BLaER1 (cell line): ENCODE measurements around the gene DICER1.

Source experiments
- H3K27ac ChIP-seq: shearing (Covaris generic); formaldehyde crosslinking; 2 replicates; pipeline ENCODE4 v1.8.1; 2022
- H3K27me3 ChIP-seq: shearing (Covaris generic); formaldehyde crosslinking; 2 replicates; pipeline ENCODE4 v1.8.1; 2022
- H3K36me3 ChIP-seq: shearing (Covaris generic); formaldehyde crosslinking; 2 replicates; pipeline ENCODE4 v1.8.1; 2022
- H3K4me1 ChIP-seq: shearing (Covaris generic); formaldehyde crosslinking; 2 replicates; pipeline ENCODE4 v1.8.1; 2022
- H3K4me2 ChIP-seq: shearing (Covaris generic); formaldehyde crosslinking; 2 replicates; pipeline ENCODE4 v1.8.1; 2022
- H3K4me3 ChIP-seq: shearing (Covaris generic); formaldehyde crosslinking; 2 replicates; pipeline ENCODE4 v1.8.1; 2022
- H3K9ac ChIP-seq: shearing (Covaris generic); formaldehyde crosslinking; 2 replicates; pipeline ENCODE4 v1.8.1; 2022
- H3K9me3 ChIP-seq: shearing (Covaris generic); formaldehyde crosslinking; 2 replicates; pipeline ENCODE4 v1.8.1; 2022
- H4K20me1 ChIP-seq: shearing (Covaris generic); formaldehyde crosslinking; 2 replicates; pipeline ENCODE4 v1.8.1; 2022
- Cebpa-rat ChIP-seq: shearing (Covaris generic); IDR thresholded peaks from 2 replicates; pipeline ENCODE4 v1.8.1; 2022

Gene DICER1

DNA sequence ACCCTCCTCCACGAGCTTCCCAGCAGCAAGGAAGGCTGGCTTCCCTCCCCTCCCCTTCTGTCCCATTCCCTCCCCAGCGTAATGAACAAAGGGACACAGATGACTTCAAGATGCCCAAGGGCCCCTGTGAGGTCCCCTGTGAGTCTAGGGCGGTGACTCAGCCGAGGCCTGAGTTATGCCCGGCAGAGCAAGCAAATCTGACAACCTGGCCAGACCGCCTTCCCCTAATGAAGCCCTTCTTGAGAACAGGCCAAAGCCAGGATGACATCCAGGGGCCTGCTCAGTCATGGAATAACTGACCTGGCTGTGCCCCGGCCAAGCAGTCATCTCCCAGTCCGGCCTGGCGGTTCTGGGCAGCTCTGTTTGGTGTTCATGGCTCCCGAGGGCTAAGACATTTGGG lies 89.2 kb downstream of the DICER1 start:
- Histone ChIP-seq H3K9me3 (no peaks in the 10 kb centered on the region), H3K27ac (no peak overlapping the region), H3K4me2 (no peak overlapping the region), H4K20me1 (no peaks in the 10 kb centered on the region), H3K4me3 (no peak overlapping the region), H3K4me1 (no peaks in the 10 kb centered on the region), H3K9ac (no peak overlapping the region), H3K27me3 (no peaks in the 10 kb centered on the region), H3K36me3 (no peaks in the 10 kb centered on the region)
- no peak for TF ChIP-seq Cebpa-rat

DNA sequence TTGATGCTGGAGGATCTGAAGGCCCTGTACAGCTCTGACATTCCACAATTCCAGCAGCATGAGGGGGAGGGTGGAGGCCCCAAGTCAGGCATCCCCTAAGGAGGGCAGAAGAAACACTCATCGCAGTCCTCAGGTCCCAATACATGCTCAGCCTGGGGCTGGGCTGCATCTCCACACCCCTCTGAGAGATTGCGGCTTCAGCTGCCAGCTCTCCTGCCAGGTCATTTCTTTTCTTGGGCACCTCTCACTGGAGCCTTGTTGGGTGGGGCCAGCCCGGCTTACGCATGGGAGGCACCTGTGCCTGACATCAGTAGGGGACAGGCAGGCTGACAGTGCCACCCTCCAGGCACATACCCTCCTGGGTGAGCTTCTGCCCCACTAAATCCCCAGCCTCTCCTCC lies 89.8 kb downstream of the DICER1 start:
- TF ChIP-seq Cebpa-rat = no peak
- no peaks in the 10 kb centered on the region for H3K9me3 ChIP-seq
- no peaks in the 10 kb centered on the region for H3K4me1 ChIP-seq
- no peaks in the 10 kb centered on the region for H3K27me3 ChIP-seq
- H3K4me3 ChIP-seq = no peak overlapping the region
- H3K27ac ChIP-seq = no peak overlapping the region
- H3K36me3 ChIP-seq = no peaks in the 10 kb centered on the region
- no peak overlapping the region for H3K9ac ChIP-seq
- no peak overlapping the region for H3K4me2 ChIP-seq
- no peaks in the 10 kb centered on the region for H4K20me1 ChIP-seq

DNA sequence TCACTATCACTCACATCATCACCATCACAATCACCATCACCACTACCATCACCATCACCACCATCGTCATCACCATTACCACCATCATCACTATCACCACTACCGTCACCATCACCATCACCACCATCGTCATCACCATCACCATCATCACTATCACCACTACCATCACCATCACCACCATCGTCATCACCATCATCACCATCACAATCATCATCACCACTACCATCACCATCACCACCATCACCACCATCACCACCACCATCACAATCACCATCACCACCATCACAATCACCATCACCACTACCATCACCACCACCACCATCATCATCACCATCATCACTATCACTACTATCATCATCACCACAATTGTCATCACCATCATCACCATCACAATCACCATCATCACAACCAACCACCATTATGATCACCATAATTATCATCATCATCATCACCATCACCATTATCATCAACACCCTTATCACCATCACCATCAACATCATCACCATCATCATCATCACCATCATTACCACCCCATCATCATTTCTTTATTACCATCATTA lies 90.8 kb downstream of the DICER1 start:
- Histone ChIP-seq H3K9me3 (no peaks in the 10 kb centered on the region), H3K4me1 (no peaks in the 10 kb centered on the region), H3K27ac (no peak overlapping the region), H4K20me1 (no peaks in the 10 kb centered on the region), H3K9ac (no peak overlapping the region), H3K4me2 (no peak overlapping the region), H3K4me3 (no peak overlapping the region), H3K27me3 (no peaks in the 10 kb centered on the region), H3K36me3 (no peaks in the 10 kb centered on the region)
- no peak for TF ChIP-seq Cebpa-rat

DNA sequence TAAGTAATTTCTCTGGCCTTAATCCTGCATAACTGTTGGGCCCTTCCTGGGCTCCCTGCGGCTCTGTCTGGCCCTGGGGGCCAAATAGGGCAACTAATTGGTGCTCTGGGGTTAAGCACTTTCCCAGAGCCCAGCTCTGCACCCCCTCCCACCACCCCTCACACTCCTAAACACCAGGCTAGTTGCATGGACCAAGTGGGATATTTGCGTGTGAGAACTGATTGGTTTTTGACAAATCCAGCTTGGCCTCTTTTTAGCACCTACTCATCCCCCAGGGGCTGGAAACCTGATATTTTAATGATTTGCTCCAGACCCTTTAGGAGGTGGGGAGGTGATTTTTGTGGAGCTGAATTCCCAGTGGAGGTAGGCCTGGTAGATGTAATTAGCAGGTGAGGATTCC lies 91.9 kb downstream of the DICER1 start:
- Histone ChIP-seq H3K4me1 (no peaks in the 10 kb centered on the region), H3K4me2 (no peak overlapping the region), H3K27ac (no peak overlapping the region), H3K9me3 (no peaks in the 10 kb centered on the region), H3K36me3 (no peaks in the 10 kb centered on the region), H3K4me3 (no peak overlapping the region), H3K9ac (no peak overlapping the region), H4K20me1 (no peaks in the 10 kb centered on the region), H3K27me3 (no peaks in the 10 kb centered on the region)
- TF ChIP-seq Cebpa-rat = no peak

DNA sequence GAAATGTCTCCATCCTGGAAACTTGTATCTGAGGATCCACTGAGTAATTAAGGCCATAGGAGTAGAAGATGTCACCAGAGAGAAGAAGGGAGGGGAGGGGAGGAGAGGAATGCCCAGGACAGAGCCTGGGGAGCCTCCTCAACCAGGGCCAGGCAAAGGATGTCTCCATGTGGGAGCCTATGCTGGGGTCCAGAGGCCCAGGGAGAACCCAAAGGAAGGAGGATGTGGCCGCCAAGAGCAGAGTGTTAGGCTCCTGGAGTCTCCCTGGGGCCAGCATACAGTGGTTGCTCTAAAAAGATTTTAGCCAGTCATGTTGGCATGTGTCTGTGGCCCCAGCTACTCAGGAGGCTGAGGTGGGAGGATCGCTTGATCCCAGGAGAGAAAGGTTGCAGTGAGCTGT lies 92.6 kb downstream of the DICER1 start:
- Histone ChIP-seq H3K27me3 (no peaks in the 10 kb centered on the region), H3K36me3 (no peaks in the 10 kb centered on the region), H3K4me2 (no peak overlapping the region), H4K20me1 (no peaks in the 10 kb centered on the region), H3K4me1 (no peaks in the 10 kb centered on the region), H3K27ac (no peak overlapping the region), H3K4me3 (no peak overlapping the region), H3K9ac (no peak overlapping the region), H3K9me3 (no peaks in the 10 kb centered on the region)
- TF ChIP-seq Cebpa-rat = no peak

DNA sequence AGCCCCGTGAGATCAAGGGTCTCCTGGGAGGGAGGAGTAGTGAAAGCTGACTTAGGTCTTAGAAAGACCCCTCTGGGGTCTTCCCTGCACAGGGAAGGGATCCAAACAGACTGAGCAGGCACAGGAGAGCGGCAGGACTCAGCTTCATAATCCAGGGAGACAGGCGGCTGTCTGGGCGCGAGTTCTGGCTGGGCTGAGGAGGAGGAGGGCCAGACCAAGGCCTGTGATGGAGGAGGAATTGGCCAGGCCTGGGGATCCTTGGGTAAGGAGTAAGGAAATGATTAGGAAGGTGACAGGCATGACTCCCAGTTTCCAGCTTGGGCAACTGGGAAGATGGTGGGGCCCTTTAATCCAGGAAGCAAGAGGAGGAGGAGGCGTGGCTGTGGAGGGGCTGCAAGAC lies 93.1 kb downstream of the DICER1 start:
- no peak overlapping the region for H3K27ac ChIP-seq
- no peak overlapping the region for H3K4me2 ChIP-seq
- H3K27me3 ChIP-seq = no peaks in the 10 kb centered on the region
- no peaks in the 10 kb centered on the region for H3K36me3 ChIP-seq
- H3K9me3 ChIP-seq = no peaks in the 10 kb centered on the region
- no peak for TF ChIP-seq Cebpa-rat
- no peaks in the 10 kb centered on the region for H3K4me1 ChIP-seq
- no peaks in the 10 kb centered on the region for H4K20me1 ChIP-seq
- no peak overlapping the region for H3K9ac ChIP-seq
- H3K4me3 ChIP-seq = no peak overlapping the region

DNA sequence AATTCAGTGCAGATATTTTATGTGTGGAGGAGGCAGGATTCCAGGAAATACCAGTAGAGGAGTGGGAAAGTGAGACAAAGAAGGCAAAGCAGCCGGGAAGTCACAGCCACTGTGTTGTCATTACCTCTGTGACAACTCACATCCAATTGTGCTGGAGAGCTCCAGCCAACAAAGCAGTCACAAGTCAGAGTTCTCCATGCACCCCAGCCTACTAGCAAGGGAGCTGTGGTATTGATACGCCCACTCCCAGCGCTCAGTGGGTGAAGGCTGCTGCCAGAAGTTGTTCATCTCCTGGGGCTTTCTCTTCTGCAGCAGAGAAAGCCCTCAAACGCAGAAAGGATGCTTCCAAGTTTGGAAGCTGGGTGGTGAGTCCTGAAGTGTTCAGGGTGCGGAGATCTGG lies 93.9 kb downstream of the DICER1 start:
- Histone ChIP-seq H3K27ac (no peak overlapping the region), H3K4me2 (no peak overlapping the region), H3K4me1 (no peaks in the 10 kb centered on the region), H3K27me3 (no peaks in the 10 kb centered on the region), H3K4me3 (no peak overlapping the region), H3K36me3 (no peaks in the 10 kb centered on the region), H3K9me3 (no peaks in the 10 kb centered on the region), H3K9ac (no peak overlapping the region), H4K20me1 (no peaks in the 10 kb centered on the region)
- TF ChIP-seq Cebpa-rat = no peak

DNA sequence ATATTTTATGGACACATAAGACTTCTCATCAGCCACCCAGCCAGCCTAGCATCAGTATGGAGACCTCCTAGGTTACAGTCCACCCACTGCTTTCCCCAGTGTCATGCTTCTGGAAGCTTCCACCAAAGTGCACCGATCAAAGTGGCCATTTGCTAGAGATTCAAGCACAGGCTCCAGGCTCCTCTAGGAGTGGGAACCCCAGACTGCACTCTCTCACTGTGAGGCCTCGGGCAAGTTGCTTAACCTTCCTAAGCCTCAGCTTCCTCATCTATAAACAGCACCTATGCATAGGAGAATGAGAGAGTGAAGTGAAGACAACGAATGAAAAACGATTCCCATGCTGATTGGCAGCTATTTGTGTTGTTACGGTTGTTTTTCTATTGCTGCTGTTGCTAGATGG lies 94.4 kb downstream of the DICER1 start:
- Histone ChIP-seq H3K9me3 (no peaks in the 10 kb centered on the region), H3K4me2 (no peak overlapping the region), H3K9ac (no peak overlapping the region), H4K20me1 (no peaks in the 10 kb centered on the region), H3K4me3 (no peak overlapping the region), H3K36me3 (no peaks in the 10 kb centered on the region), H3K4me1 (no peaks in the 10 kb centered on the region), H3K27me3 (no peaks in the 10 kb centered on the region), H3K27ac (no peak overlapping the region)
- TF ChIP-seq Cebpa-rat = no peak

DNA sequence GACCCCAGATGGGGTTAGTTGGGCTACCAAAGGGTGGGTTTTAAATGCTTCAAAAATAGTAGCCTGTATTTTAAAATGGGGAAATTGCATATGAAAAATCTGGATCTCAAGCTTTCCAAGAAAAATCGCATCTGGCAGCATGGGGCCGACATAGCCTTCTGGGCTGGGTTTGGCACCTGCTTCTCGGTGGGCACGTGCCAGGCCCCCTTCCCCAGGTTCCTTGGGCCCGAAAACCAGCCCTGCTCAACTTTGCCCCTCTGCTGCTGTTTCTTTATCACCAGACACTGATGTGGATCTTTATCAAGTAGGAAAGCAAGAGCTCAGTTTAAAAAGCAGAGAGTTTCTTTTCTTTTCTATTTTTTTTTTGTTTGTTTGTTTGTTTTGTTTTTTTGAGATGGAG lies 95.1 kb downstream of the DICER1 start:
- H3K4me1 ChIP-seq = no peaks in the 10 kb centered on the region
- H3K9ac ChIP-seq = no peak overlapping the region
- H4K20me1 ChIP-seq = no peaks in the 10 kb centered on the region
- TF ChIP-seq Cebpa-rat = no peak
- H3K27me3 ChIP-seq = no peaks in the 10 kb centered on the region
- H3K4me3 ChIP-seq = no peak overlapping the region
- no peak overlapping the region for H3K4me2 ChIP-seq
- H3K27ac ChIP-seq = no peak overlapping the region
- no peaks in the 10 kb centered on the region for H3K9me3 ChIP-seq
- no peaks in the 10 kb centered on the region for H3K36me3 ChIP-seq

DNA sequence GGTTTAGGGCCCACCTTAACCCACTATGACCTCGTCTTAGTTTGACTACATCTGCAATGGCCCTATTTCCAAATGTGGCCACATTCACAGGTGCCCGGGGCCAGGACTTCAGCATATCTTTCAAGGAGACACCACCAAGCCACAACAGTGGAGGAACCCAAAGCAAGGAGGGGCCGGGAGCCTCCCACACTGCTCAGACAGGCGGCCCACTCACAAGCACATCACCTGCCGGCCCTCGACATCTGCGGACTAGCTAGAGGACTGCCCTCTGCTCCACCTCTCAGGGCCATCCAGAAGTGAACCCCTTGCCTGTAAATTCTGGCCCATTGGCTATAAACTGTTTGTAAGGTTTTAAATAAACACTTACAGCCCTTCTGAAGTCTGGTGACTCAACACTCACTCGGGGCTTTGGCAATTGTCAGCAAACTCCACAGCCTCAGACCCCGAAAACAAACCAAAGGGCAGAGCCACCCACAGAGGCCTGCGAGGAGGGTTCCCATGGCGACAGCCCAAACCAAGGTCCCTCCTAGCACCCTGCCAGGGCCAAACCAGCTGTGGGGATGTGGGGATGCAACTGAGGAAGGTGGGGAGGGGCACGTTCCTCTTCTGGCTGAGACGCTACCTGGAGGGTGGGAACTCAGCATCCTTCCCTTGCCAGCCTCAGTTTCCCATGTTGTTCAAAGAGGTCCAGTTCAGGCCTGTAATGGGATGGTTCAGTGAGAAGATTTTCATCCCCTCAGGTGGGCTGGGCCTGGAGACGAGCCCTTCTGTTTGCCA lies 95.8 kb downstream of the DICER1 start:
- H3K4me2 ChIP-seq = no peak overlapping the region

DNA sequence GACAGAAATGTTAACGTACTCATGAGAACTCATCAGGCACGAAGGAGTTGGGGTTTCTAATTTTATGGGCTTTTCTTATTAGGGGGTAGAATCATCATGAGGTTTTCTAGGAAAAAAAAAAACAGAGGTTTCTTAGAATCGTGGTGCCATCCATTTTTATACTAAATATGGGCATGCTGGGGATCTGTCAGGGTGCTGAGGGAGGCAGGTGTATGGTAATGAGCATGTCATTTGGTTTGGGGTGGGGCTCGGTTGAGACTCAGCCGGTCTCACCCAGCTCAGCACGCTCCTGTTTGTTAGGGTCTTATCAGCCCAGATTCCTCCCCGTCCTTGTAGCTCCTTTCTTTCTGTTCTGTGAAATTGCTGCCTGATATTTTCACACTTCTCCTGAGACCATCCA lies 98.2 kb downstream of the DICER1 start:
- Histone ChIP-seq H3K36me3 (no peaks in the 10 kb centered on the region), H3K4me1 (peaks cover 5% of the 10 kb centered on the region; the same call in 1 of the 2 replicates), H3K27me3 (no peaks in the 10 kb centered on the region), H3K9ac (no peak overlapping the region), H3K4me3 (no peak overlapping the region), H4K20me1 (no peaks in the 10 kb centered on the region), H3K27ac (no peak overlapping the region), H3K9me3 (no peaks in the 10 kb centered on the region), H3K4me2 (no peak overlapping the region)
- TF ChIP-seq Cebpa-rat = no peak

More for the DNA sequence above, 95.8 kb downstream of the DICER1 start:
- Histone ChIP-seq H4K20me1 (no peaks in the 10 kb centered on the region), H3K4me3 (no peak overlapping the region), H3K4me1 (no peaks in the 10 kb centered on the region), H3K27me3 (no peaks in the 10 kb centered on the region), H3K9me3 (no peaks in the 10 kb centered on the region), H3K36me3 (no peaks in the 10 kb centered on the region), H3K9ac (no peak overlapping the region), H3K27ac (no peak overlapping the region)
- no peak for TF ChIP-seq Cebpa-rat
